ENCODE results near the gene MMP21.

The MMP21 gene

DNA sequence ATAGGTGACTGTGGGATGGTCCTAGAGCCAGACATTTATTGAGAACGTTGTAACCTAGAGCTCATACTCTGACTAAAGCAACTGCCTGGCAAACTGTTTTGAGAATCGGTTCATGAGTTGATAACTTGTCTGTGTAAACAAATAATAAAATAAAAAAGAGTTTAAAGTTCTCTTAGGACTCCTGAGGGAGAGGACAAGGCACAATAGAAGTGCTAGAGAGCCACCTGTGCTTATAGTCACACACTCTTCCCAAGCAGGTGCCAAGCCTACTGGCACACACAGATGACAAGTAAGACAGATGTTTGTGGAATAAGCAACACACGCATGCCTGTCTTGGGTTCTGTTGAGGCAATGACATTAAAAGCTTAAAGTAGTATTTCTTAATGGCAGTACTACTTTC lies 48.2 kb downstream of the MMP21 start:
- no peak for DNase-seq (ENCODE audit: extremely low spot score)
- CTCF ChIA-PET: no interaction called here

DNA sequence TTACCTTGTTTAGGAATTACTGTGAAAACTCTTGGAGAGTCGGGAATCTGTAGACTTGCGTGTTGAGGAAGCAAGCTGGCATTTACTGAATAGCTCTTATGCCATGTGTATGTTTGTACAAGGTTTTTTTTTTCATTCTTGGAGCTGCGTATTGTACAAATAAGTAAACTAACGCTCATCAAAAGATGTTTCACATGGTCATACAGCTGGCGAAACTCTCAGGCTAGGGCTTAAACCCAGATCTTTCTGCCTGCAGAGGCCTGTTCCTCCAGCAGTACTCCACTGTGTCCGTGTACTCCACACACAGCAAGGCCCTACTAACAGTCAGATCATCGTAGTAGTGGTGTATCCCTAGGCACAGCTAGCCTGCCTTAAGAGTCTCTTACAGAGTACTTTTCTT lies 48.7 kb downstream of the MMP21 start:
- ChIA-PET CTCF (no interaction called here), POLR2A (interaction anchor here (0.9 kb wide), 1 partner anchor 14 kb away, joined by 3 read pairs; no protein-coding TSS in a partner anchor)

More for the DNA sequence above, 48.2 kb downstream of the MMP21 start:
- POLR2A ChIA-PET: no interaction called here
- TF ChIP-seq, protein P1, sequence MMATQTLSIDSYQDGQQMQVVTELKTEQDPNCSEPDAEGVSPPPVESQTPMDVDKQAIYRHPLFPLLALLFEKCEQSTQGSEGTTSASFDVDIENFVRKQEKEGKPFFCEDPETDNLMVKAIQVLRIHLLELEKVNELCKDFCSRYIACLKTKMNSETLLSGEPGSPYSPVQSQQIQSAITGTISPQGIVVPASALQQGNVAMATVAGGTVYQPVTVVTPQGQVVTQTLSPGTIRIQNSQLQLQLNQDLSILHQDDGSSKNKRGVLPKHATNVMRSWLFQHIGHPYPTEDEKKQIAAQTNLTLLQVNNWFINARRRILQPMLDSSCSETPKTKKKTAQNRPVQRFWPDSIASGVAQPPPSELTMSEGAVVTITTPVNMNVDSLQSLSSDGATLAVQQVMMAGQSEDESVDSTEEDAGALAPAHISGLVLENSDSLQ (IDR thresholded peaks at IDR 0.05): no peak
- no peak for TF ChIP-seq CTBP1 (IDR thresholded peaks at IDR 0.05; ENCODE audit: borderline replicate concordance)
- no peak for TF ChIP-seq FOXK2 (IDR thresholded peaks at IDR 0.05)
- TF ChIP-seq L3MBTL2 (conservative IDR thresholded peaks at IDR 0.05): no peak
- TF ChIP-seq HDGF (IDR thresholded peaks at IDR 0.05; ENCODE audit: borderline replicate concordance): no peak
- no peak for TF ChIP-seq SUZ12 (IDR thresholded peaks at IDR 0.05)

DNA sequence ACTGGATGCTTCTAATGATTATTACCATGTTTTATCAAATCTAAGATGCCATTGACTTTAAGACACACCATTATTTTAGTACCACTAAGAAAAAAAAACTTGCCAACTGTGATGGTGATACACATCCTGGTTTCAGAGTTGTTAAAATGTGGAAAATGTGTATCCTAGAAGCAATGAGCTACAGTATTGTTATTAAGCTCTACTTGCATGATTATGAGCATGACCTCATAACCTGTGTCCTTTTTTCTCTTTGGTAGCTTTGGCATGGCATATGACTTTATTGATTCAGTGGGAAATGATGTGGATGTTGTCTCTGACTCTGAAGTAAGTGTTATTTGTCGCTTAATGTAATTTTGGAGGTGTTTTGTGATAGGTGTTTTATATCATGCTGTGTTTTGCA lies 52.8 kb downstream of the MMP21 start:
- TF ChIP-seq CTBP1 (IDR thresholded peaks at IDR 0.05; ENCODE audit: borderline replicate concordance): no peak
- no peak for TF ChIP-seq FOXM1 (IDR thresholded peaks at IDR 0.05; ENCODE audit: borderline replicate concordance)
- no peak for TF ChIP-seq LEF1 (IDR thresholded peaks at IDR 0.05; ENCODE audit: borderline replicate concordance)
- TF ChIP-seq NFRKB (IDR thresholded peaks at IDR 0.05): no peak
- no peak for TF ChIP-seq BHLHE40 (IDR thresholded peaks at IDR 0.05; ENCODE audit: borderline replicate concordance)
- no peak for TF ChIP-seq FOXA1 (IDR thresholded peaks at IDR 0.05)
- CTCF ChIA-PET: no interaction called here
- no peak for DNase-seq (ENCODE audit: extremely low spot score)
- POLR2A ChIA-PET: interaction anchor here (1.1 kb wide), 1 partner anchor 12 kb away, joined by 3 read pairs; no protein-coding TSS in a partner anchor

More for the DNA sequence above, 48.7 kb downstream of the MMP21 start:
- TF ChIP-seq FOXA1 (IDR thresholded peaks at IDR 0.05): no peak
- TF ChIP-seq SP1 (IDR thresholded peaks at IDR 0.05): no peak
- no peak for TF ChIP-seq ELF4 (IDR thresholded peaks at IDR 0.05)
- TF ChIP-seq FOXM1 (IDR thresholded peaks at IDR 0.05; ENCODE audit: borderline replicate concordance): no peak
- TF ChIP-seq NFRKB (IDR thresholded peaks at IDR 0.05): no peak
- TF ChIP-seq L3MBTL2 (conservative IDR thresholded peaks at IDR 0.05): no peak
- TF ChIP-seq HDGF (IDR thresholded peaks at IDR 0.05; ENCODE audit: borderline replicate concordance): no peak
- TF ChIP-seq SUZ12 (IDR thresholded peaks at IDR 0.05): no peak
- TF ChIP-seq, protein P1 (IDR thresholded peaks at IDR 0.05): no peak
- no peak for TF ChIP-seq BHLHE40 (IDR thresholded peaks at IDR 0.05; ENCODE audit: borderline replicate concordance)
- TF ChIP-seq TARDBP (IDR thresholded peaks at IDR 0.05): no peak
- TF ChIP-seq ARNT (IDR thresholded peaks at IDR 0.05): no peak
- no peak for TF ChIP-seq CTBP1 (IDR thresholded peaks at IDR 0.05; ENCODE audit: borderline replicate concordance)
- no peak for TF ChIP-seq LEF1 (IDR thresholded peaks at IDR 0.05; ENCODE audit: borderline replicate concordance)
- TF ChIP-seq ZNF384 (IDR thresholded peaks at IDR 0.05): no peak
- no peak for DNase-seq (ENCODE audit: extremely low spot score)

DNA sequence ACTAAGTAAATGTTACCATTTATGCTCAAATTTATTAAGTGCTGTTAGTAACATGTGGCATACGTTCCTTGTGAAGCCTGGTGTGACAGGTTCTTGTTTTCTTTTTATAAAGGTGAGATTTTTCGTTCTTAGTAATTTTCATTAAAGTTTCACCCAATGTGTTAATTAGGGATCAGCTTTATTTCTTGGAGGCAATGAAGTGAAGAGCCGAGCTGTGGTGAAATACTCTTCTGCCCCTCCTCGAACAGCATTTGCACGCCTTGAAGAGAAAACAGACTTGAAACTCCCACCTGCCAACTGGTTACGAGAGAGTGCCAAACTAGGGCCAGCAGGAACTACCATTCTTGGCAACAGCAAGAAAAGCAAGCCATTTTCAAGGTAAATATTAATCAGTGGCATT lies 54.6 kb downstream of the MMP21 start:
- TF ChIP-seq LEF1 (IDR thresholded peaks at IDR 0.05; ENCODE audit: borderline replicate concordance): no peak
- no peak for TF ChIP-seq FOXK2 (IDR thresholded peaks at IDR 0.05)
- TF ChIP-seq ARNT (IDR thresholded peaks at IDR 0.05): no peak
- no peak for TF ChIP-seq SUZ12 (IDR thresholded peaks at IDR 0.05)
- TF ChIP-seq TARDBP (IDR thresholded peaks at IDR 0.05): no peak
- TF ChIP-seq NFRKB (IDR thresholded peaks at IDR 0.05): no peak
- no peak for TF ChIP-seq L3MBTL2 (conservative IDR thresholded peaks at IDR 0.05)
- TF ChIP-seq HDGF (IDR thresholded peaks at IDR 0.05; ENCODE audit: borderline replicate concordance): no peak
- TF ChIP-seq, protein P1 (IDR thresholded peaks at IDR 0.05): no peak
- TF ChIP-seq FOXM1 (IDR thresholded peaks at IDR 0.05; ENCODE audit: borderline replicate concordance): no peak
- TF ChIP-seq CTBP1 (IDR thresholded peaks at IDR 0.05; ENCODE audit: borderline replicate concordance): no peak
- TF ChIP-seq SP1 (IDR thresholded peaks at IDR 0.05): no peak
- no peak for TF ChIP-seq ZNF384 (IDR thresholded peaks at IDR 0.05)
- ChIA-PET POLR2A (no interaction called here), CTCF (no interaction called here)
- no peak for DNase-seq (ENCODE audit: extremely low spot score)

DNA sequence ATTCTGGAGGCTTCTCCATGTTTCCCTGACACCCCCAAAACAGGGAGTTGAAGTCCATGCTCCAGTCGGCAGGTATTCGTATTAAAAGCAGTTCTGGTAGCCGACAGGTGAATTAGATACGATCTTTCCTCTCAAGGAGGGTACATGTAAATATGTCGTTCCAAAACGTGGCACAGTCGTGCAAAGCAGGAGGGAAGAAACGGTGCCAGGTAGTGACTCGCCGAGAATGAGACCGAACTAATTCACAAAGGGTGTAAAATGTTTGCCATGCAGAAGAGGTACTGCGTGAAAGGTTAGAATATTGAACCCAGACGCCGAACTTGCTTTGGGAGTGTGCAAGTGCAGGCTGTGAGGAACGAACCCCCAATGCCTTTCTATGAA lies 55.6 kb downstream of the MMP21 start:
- ChIA-PET CTCF (no interaction called here), POLR2A (interaction anchor here (1.0 kb wide), 5 partner anchors 10 to 87 kb away, joined by 3 to 23 read pairs (median 5); no protein-coding TSS in a partner anchor)
- TF ChIP-seq FOXK2 (IDR thresholded peaks at IDR 0.05) (no peak), L3MBTL2 (conservative IDR thresholded peaks at IDR 0.05) (peak; percentile 44; the same call in 1 of the 2 replicates)
- no peak for DNase-seq (ENCODE audit: extremely low spot score)

DNA sequence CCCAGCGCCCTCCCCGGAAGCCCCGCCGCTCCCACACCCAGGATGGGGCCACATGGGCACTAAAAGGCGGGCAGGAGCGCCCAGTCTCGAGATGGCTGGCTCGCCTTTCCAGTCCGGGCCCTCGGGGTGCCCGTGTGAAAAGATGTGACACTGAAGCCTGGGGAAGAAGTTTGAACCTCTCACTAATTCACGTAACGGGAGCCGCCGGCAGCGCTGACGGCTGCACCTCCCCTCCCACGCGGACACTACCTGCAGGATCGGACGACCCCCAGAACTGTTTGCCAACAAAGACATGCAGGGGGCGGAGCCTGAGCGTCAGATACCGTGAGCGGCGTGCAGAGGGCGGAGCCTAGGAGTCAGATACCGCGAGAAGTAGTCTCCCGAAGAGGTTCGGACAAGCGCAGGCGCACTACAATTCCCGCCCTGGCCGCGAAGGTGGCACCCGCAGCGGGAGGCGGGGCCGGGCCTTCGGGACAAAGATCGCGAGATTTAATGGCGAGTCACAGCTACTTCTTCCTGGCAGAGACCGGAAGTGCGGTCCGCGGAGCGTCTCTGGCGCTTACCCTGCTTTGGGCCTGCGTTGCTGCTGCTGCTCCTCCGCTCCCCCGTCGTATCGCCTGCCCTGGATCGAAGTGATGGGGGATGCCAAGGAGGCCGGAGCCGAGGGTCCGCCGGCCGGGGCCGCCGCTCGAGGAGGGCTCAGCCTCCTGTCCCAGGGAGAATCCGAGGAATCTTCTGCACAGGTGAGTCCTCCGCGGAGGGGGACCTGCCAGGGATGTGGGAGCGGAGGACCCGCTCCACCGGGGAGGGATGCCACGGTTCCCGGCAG lies 56.2 kb downstream of the MMP21 start, which contains the start of gene EDRF1:
TSS of gene EDRF1 (plus strand) at position 537 of the 829 bp plus-strand sequence. CDS start at position 636, 99 bp downstream.
- CTCF ChIA-PET: no interaction called here

More for the DNA sequence above, 56.2 kb downstream of the MMP21 start, which contains the start of gene EDRF1:
- peak; percentile 100 for DNase-seq (ENCODE audit: extremely low spot score)
- TF ChIP-seq, protein P1 (IDR thresholded peaks at IDR 0.05): peak; percentile 92
- TF ChIP-seq BHLHE40 (IDR thresholded peaks at IDR 0.05; ENCODE audit: borderline replicate concordance) (no peak), FOXK2 (IDR thresholded peaks at IDR 0.05) (no peak), HDGF (IDR thresholded peaks at IDR 0.05; ENCODE audit: borderline replicate concordance) (no peak), CTBP1 (IDR thresholded peaks at IDR 0.05; ENCODE audit: borderline replicate concordance) (peak; percentile 30; the same call in 1 of the 2 replicates), LEF1 (IDR thresholded peaks at IDR 0.05; ENCODE audit: borderline replicate concordance) (no peak), TARDBP (IDR thresholded peaks at IDR 0.05) (no peak), ARNT (IDR thresholded peaks at IDR 0.05) (no peak), FOXA1 (IDR thresholded peaks at IDR 0.05) (no peak), SUZ12 (IDR thresholded peaks at IDR 0.05) (no peak), NFRKB (IDR thresholded peaks at IDR 0.05) (no peak), ZNF384 (IDR thresholded peaks at IDR 0.05) (no peak), ELF4 (IDR thresholded peaks at IDR 0.05) (peak; percentile 93), L3MBTL2 (conservative IDR thresholded peaks at IDR 0.05) (peak; percentile 98), SP1 (IDR thresholded peaks at IDR 0.05) (no peak), FOXM1 (IDR thresholded peaks at IDR 0.05; ENCODE audit: borderline replicate concordance) (no peak)
- POLR2A ChIA-PET: interaction anchor here (0.6 to 1.0 kb wide), 17 partner anchors 9 to 674 kb away, joined by 3 to 23 read pairs (median 3); partner anchors contain the start of genes BCCIP and UROS
